ENCODE results near the gene TMEM255B.
"Not testable (repeated sequence)": the region's sequence is repeated elsewhere in the genome, so short reads cannot be mapped to it uniquely, and the experiment has no call there.

Gene TMEM255B

DNA sequence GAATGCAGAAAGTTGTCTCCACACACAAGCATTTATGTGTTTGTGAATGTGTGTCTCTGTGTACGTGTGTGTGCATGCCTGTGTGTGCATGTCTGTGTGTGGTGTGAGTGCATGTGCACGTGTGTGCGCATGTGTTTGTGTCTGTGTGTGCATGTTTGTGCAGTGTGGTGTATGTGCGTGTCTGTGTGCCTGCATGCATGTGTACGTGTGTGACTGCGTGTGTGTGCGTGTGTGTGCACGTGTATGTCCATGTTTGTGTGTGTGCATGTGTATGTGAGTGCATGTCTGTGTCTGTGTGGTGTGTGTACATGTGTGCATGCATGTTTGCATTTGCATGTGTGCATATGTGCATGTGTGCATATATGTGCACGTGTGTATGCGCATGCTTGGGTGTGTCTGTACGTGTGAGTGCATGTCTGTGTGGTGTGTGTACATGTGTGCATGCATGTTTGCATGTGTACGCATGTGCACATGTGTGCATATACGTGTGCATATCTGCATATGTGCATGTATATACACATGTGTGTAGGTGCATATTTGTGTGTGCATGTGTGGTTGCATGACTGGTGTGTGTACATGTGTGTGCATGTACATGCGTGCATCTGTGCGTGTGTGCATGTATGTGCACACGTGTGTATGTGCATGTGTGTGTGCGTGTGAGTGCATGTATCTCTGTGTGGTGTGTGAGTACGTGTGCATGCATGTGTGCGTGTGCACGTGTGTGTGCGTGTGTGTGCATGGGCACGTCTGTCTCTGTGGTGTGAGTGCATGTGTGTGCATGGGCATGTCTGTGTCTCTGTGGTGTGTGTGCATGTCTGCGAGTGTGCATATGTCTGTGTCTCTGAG, 8.2 kb upstream of the TMEM255B start:
- no peak for DNase-seq

DNA sequence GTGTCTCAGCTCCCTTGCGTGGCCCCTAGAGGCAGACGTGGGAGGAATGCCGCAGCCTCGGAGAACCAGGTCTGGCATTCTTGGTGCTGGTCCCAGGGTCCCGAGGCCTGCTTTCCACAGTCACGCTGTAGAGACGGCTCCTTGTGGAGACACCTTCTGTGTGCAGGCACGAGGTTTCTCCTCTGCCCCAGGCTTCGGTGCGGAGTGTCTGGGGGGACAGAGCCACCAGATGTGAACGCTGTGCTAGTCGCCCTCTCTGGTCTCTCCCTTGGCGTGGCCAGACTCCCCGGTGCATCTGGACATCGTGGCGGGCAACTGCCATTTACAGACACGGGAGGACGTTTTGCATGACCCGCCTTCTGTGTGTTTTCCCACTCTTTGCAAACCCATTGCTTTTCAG, 7.5 kb upstream of the TMEM255B start:
- DNase-seq, result no peak

DNA sequence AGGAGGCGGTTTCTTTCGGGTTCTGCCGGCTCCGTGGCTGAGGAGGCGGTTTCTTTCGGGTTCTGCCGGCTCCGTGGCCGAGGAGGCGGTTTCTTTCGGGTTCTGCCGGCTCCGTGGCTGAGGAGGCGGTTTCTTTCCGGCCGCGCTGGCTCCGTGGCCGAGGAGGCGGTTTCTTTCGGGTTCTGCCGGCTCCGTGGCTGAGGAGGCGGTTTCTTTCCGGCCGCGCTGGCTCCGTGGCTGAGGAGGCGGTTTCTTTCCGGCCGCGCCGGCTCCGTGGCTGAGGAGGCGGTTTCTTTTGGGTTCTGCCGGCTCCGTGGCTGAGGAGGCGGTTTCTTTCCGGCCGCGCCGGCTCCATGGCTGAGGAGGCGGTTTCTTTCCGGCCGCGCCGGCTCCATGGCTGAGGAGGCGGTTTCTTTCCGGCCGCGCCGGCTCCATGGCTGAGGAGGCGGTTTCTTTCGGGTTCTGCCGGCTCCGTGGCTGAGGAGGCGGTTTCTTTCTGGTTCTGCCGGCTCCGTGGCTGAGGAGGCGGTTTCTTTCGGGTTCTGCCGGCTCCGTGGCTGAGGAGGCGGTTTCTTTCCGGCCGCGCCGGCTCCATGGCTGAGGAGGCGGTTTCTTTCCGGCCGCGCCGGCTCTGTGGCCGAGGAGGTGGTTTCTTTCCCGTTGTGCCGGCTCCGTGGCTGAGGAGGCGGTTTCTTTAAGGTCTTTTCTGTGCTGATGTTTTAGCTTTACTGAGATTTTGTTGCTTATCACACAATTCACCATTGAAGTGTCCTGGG, 6.6 kb upstream of the TMEM255B start:
- DNase-seq, result not testable (repeated sequence)

DNA sequence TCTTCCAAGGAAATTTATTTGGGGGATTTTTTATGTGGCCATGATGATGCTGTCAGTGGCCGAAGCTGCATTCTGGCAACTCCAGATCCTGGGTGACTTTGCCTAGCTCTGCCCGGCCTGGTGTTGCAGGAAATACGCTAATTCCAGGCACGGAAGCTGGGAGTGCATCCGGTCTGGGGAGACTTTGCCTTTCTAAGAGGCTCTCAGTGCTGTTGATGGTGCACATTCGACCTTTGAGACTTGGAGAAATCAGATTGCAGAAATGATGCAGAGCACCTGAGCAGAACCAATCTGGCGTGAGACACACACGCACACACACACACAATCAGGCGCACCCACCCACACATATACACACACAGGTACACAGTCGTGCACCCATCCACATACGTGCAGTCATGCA, 5.9 kb upstream of the TMEM255B start:
- no peak for DNase-seq

DNA sequence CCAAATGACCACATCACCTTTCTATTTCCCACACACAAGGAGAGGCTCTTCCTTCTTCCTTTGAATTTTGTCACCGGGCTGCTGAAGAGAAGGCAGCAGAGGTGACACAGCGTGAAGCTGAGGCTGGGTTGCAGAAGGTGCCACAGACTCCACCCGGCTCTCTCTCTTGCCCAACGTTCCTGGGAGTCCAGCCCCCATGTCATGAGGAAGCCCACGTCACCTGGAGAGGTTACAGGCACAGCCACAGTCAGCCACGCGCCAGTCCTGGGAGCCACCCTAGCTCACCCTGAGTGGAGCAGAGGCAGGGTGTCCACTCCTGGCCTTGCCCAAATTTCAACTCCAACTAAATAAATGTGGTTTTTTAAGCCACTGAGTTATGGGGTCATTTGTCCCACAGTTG, 4.8 kb upstream of the TMEM255B start:
- no peak for DNase-seq

DNA sequence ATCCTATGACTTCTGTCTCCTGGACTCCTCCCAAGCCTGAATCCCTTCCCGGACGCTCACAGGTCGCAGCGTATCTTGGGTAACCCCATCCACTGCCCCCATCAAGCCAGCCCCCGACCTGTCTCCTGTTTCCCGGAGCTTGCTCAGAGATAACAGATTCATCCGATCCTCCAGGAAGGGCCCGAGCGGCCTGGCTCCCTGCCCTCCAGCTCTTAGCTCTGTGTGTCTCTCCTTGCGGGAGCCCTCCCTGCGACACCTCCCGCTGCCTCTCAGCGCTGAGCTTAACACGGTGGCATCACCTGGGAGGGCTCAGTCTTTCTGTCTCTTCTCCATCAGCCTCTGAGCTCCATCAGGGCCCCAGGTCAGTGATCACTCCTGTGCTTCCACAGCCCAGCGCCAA, 4.3 kb upstream of the TMEM255B start:
- no peak for DNase-seq

DNA sequence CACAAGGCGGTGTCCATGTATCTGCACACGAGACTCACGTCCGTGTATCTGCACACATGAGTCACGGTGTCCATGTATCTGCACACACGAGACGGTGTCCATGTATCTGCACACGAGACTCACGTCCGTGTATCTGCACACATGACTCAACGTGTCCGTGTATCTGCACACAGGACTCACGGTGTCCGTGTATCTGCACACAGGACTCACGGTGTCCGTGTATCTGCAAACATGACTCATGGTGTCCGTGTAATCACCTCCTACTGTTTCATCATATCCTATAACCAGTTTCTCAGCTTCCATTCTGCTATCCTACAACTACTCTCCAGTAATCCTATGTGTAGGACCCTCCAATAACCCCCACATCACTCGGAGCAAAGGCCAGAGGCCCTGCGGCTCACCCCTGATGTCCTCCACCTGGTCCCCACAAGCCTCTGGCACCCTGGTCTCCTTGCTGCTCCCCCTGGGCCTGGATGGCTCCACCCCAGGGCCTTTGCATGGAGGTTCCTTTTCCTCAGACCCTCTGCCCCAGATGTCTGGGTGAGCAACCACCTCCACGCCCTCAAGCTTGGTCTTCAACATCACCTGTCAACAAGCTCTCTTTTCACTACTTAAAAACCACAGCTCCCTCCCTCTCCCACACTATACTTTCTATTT, 2.5 kb upstream of the TMEM255B start:
- no peak for DNase-seq

DNA sequence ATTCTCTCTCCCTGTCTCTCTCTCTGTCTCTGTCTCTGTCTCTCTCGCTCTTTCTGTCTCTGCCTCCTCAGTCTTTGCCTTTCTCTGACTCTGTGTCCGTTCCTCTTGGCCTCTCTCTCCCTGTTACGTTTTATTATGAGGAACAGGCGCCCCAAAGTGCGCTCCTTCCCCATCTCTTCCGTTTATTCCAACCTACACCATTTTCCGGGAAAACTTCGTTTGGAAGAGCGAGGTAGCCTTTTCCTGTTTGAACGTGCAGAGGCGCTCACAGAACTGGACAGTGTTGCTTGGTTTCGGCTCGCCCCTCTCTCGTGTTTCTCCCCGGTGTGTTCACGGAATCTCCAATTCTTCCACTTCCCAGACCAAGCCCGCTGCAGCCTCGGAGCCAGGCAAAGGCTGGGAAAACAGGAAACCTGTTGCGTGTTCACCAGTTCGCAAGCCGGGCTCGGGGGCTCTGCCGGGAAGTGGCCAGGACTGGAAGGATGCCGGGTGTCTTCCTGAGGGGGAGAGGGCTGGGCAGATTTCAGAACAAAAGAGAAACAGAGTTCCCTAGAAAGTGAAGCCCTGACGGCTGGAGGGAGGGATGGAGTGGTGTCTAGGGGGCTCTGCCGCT, 605 bp downstream of the TMEM255B start:
- peak; percentile 4 for DNase-seq

DNA sequence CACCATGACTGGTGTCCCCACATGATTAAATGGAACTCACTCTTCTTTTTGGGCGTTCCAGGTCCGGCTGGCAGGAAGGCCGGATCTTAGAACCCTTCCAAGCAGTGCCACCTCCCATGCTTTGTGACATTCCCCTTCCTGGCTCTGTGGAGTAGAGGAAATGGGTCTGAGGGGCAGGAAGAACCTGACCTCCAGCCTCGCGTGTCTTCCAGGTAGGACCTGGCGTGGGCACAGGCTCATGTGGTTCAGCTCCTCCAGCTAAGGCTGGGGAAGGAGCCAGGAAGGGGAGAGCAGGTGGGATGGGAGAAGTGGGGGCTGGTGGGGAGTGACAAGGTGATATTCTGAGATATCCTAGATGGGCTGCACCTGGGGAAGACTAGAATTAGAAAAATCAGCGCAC, 2.1 kb downstream of the TMEM255B start:
- DNase-seq, result no peak

DNA sequence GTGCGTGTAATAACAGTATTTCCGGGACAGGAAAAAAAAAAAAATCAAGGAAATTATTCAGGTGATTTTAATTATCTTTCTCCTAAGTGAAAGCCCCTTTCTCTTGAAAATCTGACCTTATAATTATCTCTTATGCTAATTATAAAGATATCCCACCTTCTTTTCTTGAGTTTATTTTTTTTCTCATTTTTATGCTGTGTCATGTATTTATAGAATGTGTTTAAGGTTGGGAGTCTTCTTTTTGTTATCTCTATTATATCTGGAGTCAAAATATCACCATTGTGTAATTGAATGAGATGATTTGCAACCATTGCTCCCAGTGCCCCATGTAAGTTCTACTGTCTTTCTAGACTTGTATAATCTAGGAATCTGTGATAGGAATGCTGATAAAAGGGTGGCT, 3.0 kb downstream of the TMEM255B start:
- no peak for DNase-seq

DNA sequence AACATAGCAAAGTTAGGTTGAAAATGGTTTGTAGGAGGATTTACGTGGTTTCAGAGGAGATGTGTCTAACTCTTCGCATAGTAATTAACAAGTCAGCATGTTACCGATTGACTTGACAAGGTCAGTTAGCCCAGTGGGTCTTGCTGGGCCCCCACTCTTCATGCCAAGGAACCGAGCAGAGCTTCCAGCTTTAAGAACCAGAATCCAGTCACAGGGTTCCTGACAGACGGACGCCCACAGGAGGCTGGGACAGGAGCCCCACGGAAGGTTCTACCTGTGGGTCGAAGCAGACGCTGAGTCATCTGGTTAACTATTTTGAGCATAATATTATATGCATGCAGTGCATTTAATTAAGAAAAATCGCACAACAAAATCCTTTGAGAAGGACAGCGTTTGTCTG, 3.5 kb downstream of the TMEM255B start:
- no peak for DNase-seq

DNA sequence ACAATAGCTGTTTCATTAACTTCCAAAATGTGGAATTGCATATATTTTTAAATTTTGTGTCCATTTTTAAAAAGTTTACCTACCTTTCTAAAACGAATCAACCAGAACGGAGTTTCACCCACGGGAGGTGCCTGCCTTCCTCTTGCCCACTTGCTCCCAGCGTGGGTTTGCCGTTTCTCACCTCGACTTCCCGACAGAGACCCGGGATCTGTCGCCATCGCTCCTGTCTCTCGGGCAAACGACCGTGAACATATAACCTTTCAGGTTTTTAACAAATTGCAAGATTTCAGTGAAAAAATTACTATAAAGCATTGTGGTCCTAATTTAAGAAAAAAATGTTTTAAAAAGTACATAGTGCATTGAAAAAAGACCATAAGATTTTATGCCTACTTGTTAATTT, 4.2 kb downstream of the TMEM255B start:
- no peak for DNase-seq

DNA sequence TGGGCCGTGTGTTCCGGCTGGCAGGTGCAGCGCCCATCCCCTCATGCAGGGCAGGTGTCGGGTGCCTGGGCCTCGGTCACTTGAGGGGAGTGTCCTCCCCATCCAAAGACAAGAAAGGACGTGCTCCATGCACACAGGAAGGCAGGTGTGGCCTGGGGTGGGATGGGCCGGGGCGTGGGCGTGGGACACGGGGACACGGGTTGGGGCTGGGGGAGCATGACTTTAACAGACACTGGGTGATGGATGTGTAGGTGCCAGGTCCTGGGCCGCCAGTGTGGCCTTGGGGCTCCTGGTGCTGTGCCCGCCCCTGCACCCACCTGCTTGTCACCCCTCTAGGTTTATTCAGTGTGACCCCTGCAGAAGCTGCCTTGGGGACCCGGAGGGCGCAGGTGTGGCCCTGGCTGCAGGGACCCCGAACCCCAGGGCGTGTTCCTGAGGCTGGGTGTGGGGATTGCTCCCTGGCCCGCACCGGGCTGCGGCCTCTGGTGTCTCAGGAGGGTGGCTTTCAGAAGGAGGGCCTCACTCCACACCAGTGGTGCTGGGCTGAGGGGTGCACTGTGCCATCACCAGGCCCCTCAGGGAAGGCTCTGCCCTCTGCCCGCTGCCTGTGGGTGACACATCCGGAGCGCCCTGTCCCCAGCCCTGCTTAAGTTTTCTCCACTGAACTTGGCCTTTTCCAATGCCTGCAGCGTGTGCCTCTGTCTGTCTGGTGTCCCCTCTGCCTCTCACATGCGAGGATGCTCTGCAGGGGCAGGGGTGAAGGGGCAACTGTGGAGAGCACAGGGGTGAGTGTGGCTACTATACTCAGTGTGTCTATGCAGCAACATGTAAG, 5.2 kb downstream of the TMEM255B start:
- DNase-seq, result no peak

DNA sequence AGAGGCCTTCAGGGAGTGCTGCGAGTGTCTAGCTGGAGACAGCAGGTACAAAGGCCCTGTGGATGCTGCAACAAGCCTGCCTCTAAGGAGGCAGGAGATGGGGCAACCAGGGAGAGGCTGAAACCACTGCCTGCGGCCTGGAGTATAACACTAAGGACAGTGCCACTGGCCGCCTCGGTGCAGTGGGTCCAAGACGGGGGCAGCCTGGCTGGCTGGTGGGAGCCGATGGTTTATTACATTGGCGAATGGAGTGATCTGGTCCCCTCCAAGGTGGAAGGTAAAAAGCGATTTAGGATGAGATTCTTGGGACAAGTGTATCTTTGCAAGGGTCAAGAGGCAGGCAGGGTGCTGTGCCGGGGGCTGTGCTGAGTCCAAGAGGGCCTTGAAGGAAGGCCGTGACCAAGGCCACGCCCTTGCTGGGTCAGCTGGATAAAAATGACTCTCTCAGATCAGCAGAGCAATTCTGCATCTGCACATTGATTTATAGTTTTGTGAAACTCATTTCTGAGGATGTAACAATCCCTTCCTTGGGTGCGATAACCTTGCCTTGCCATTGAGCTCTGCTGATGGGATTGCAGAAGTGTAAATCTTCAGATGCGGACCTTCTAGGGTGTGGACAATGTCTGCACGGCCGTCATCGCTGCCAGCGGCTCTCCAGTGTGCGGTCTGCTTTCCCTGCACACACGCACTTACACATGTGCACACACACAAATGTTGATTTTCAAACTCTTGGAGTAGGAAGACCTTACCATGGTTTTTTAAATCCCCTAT, 6.0 kb downstream of the TMEM255B start:
- no peak for DNase-seq

DNA sequence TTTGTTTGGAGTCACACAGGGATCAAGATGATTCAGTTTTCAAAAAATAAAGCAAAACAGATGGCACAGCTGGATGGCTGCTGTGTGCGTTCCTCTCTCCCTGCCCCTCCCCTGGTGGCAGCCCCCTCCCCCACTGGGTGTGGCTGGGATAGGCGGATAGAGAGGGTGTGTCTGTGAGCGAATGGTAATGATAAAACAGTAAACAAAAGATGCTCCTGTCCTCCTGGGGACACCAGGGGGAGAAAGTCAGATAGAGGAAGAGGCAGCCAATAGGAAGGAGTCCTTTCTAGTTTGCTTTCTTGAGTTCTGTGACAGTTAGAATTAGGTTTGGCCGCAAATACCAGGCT, 6.5 kb downstream of the TMEM255B start:
- DNase-seq, result no peak

DNA sequence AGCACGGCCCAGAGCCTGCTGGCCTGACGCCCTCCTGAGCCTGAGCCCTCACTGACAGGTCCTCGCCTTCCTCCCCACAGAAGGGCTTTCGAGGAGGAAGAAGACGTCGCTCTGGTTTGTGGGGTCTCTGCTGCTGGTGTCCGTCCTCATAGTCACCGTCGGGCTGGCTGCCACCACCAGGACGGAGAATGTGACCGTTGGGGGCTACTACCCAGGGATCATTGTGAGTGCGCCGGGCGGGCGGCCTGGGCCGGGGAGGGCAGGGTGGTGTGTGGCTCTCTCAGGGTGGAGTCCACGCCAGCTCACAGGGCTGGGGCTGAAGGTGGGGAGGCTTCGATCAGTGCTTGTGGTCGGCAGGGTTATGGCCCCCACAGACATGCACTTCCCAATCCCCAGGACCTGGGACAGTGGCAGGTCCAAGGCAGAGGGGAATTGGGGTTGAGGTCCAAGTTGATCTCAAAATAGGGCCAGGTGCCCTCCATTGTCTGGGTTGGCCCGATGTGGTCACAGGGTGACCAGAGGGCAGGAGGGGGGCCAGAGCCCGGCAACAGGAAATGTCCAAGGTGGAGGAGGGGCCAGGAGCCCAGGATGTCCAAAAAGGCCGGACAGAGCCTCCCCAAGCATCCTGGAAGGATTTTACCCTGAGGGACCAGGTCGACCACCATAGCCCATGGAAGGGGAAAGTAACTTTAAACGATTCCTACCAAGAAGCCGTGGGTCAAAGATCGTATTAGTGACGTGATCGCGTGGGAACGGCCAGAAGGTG, 7.2 kb downstream of the TMEM255B start:
- no peak for DNase-seq

DNA sequence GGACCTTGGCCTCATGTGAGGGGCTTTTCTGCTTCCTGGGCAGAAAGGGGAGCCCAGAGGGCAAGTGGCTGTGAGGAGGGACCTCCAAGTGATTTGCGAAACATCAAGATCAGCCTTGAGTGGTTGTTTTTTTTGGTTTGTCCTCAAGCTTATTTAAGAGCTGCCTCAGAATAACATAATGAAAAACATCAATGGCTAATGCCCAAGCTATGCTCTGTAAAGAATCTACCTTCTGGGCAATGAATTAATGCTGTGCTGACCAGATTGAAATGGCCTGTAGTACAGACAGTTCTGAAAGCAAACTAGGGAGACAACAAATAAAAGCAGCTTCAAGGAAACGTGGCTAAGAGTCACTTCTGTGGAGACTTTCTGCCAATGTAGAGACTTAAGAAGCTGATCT, 8.3 kb downstream of the TMEM255B start:
- DNase-seq, result no peak

DNA sequence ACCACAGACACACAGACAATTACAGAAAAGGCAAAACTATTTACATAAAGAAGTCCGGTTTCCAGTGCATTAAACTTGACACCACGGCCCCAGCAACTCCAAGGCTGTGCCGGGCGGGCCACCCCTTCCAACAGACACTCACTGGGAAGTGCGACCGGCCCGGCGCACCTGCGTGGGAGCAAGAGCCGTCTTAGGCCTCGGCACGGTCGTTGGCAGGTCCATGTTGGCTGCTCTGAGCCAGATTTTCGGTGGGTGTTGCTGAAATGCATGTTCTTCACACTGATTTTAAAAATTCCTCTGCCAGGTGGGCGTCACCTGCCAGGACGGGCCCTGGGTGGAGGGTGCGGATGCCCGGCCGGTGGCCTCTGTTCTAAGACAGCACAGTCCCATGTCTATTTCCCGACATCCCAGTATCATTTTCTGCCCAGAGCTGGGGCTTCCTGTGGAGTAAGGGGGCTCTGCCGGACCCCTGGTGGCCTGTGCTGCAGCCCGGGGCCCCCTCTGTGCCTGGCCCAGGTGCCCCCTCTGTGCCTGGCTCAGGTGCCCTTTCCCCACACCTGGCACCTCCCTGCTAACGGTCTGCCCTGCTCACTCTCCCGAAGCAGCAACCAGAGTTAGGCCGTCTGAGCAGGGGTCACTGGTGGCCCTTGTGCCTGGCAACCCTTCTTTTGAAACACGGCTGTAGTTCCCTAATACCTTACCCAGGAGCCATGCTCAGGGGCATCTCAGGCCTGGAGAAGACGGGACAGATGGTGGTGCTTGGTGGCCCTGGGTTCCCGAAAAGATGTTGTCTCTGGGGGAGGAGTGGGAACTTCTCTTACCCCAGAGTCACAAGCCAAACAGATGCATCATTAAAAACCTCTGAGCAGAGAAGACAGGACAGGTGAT, 9.2 kb downstream of the TMEM255B start:
- DNase-seq, result no peak

DNA sequence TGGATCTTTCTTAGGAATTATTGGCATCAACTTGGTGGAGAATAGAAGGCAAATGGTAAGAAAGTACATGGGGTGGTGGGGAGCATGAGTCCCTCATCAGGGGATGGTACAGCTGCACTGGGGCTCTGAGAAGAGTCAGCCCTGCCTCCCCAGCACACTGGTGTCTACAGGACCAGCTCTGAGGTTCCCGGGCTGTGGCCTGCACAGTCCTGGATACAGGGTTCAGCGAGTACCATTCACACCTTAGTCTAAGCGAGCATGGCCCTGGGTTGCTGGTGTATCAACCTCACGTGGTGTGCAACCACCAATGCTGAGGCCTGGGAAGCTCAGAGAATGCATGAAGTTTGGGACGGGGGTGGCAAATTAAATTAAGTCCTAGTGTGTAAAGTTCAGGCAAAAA, 10.1 kb downstream of the TMEM255B start:
- no peak for DNase-seq

DNA sequence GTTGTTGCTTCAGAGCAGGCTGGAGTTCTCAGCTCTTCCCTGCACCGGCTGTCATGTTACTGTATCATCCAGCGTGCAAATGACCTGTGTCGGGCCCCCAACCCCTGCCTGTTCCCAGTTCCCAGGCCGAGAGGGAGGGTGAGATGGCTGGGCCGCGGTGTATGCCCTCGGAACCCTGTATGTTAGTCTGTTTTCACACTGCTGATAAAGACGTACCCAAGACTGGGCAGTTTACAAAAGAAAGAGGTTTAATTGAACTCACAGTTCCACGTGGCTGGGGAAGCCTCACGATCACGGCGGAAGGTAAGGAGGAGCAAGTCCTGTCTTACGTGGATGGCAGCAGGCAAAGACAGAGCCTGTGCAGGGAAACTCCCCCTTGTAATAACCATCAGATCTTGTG, 10.9 kb downstream of the TMEM255B start:
- no peak for DNase-seq

Data from midbrain (tissue), 1 donor.